Left ventricle myocardium inferior (tissue), 1 donor: ENCODE measurements around the gene COX6A2. TPM values are rescaled to one million over a fixed set of nuclear protein-coding genes. Genes with fewer than 3 reads are reported as not detected.
"Not testable (repeated sequence)": the region's sequence is repeated elsewhere in the genome, so short reads cannot be mapped to it uniquely, and the experiment has no call there.

Source experiments
- DNase-seq: peaks from one replicate; pipeline ENCODE4 v3.0.0-alpha.2; 2020
- H3K27ac ChIP-seq: fragments of 200-600 bp; replicated peaks from 2 replicates; pipeline ENCODE4 v1.8.0; 2021
- H3K27me3 ChIP-seq: fragments of 200-600 bp; 2 replicates; pipeline ENCODE4 v1.8.0; 2021; ENCODE audit warnings: low read depth
- H3K36me3 ChIP-seq: fragments of 200-600 bp; 2 replicates; pipeline ENCODE4 v1.8.0; 2021
- H3K4me1 ChIP-seq: fragments of 200-600 bp; 2 replicates; pipeline ENCODE4 v1.8.0; 2021
- H3K4me3 ChIP-seq: fragments of 200-600 bp; 2 replicates; pipeline ENCODE4 v1.8.0; 2021; ENCODE audit warnings: mild to moderate bottlenecking, moderate library complexity
- H3K9me3 ChIP-seq: fragments of 200-600 bp; replicated peaks from 2 replicates; pipeline ENCODE4 v1.8.0; 2021
- CTCF ChIP-seq: fragments of 200-600 bp; IDR thresholded peaks from 2 replicates; pipeline ENCODE4 v1.8.0; 2021; ENCODE audit warnings: antibody characterized with exemption, mild to moderate bottlenecking, borderline replicate concordance
- intact Hi-C: fragments of 100-400 bp; cut with micrococcal nuclease; formaldehyde crosslinking; loops from one replicate; pipeline ENCODE4 v1.11.0; 2022
- total RNA-seq: library from RNA; stranded (reverse); fragmentation: NEBNext Ultra II Directional; extraction: Animal tissue kit (Norgen Biotek cat#: 25700); gene quantifications from one replicate; pipeline ENCODE4 v1.2.1, GENCODE V29; 2021
- donor health status: DM: no; HTN: yes; CAD: no; lungs with severe emphysema.

Gene COX6A2
- total RNA-seq, 1 donor from 2014 or later = 1,568 TPM

- intact Hi-C loops = loop anchor here (10.0 kb wide), 1 partner anchor 471 kb away; the partner anchor contains the start of gene HSD3B7
- Histone ChIP-seq H3K36me3 (no peaks in the 10 kb centered on the region), H3K4me3 (peak overlapping the region; percentile 6), H3K27ac (no peak overlapping the region), H3K27me3 (no peaks in the 10 kb centered on the region), H3K9me3 (no peaks in the 10 kb centered on the region), H3K4me1 (peaks cover 88% of the 10 kb centered on the region)
- TF ChIP-seq CTCF = peak; percentile 32
- DNase-seq = no peak
Measured at GRCh38 chr16:31455601-31456314, 27.6 kb upstream of the COX6A2 start.

- DNase-seq = no peak
- Histone ChIP-seq H3K4me3 (peak overlapping the region; percentile 14), H3K4me1 (peaks cover 73% of the 10 kb centered on the region), H3K27ac (peak overlapping the region; percentile 72), H3K27me3 (no peaks in the 10 kb centered on the region), H3K36me3 (no peaks in the 10 kb centered on the region), H3K9me3 (no peaks in the 10 kb centered on the region)
- intact Hi-C loops = loop anchor here (10.0 kb wide), 1 partner anchor 469 kb away; the partner anchor contains the start of gene HSD3B7
- TF ChIP-seq CTCF = no peak
Measured at GRCh38 chr16:31453255-31454204, 25.4 kb upstream of the COX6A2 start.

GRCh38 chr16:31452631-31453106 lies 24.5 kb upstream of the COX6A2 start:
- H3K36me3 ChIP-seq = no peaks in the 10 kb centered on the region
- no peaks in the 10 kb centered on the region for H3K27me3 ChIP-seq
- TF ChIP-seq CTCF = no peak
- H3K4me3 ChIP-seq = no peak overlapping the region
- DNase-seq = no peak
- no peaks in the 10 kb centered on the region for H3K9me3 ChIP-seq
- intact Hi-C loops = loop anchor here (10.0 kb wide), 1 partner anchor 468 kb away; the partner anchor contains the start of gene HSD3B7
- peaks cover 64% of the 10 kb centered on the region for H3K4me1 ChIP-seq
- H3K27ac ChIP-seq = peak overlapping the region; percentile 72

GRCh38 chr16:31451681-31452351 lies 23.7 kb upstream of the COX6A2 start:
- H3K36me3 ChIP-seq = no peaks in the 10 kb centered on the region
- peak overlapping the region; percentile 72 for H3K27ac ChIP-seq
- peaks cover 56% of the 10 kb centered on the region for H3K4me1 ChIP-seq
- no peaks in the 10 kb centered on the region for H3K27me3 ChIP-seq
- H3K9me3 ChIP-seq = no peaks in the 10 kb centered on the region
- no peak overlapping the region for H3K4me3 ChIP-seq
- DNase-seq = peak; percentile 46
- intact Hi-C loops = loop anchor here (10.0 kb wide), 1 partner anchor 467 kb away; the partner anchor contains the start of gene HSD3B7
- peak; percentile 66 for TF ChIP-seq CTCF

- intact Hi-C loops = loop anchor here (10.0 kb wide), 1 partner anchor 466 kb away; the partner anchor contains the start of gene HSD3B7
- Histone ChIP-seq H3K4me1 (peaks cover 49% of the 10 kb centered on the region), H3K36me3 (no peaks in the 10 kb centered on the region), H3K27ac (peak overlapping the region; percentile 72), H3K4me3 (no peak overlapping the region), H3K27me3 (no peaks in the 10 kb centered on the region), H3K9me3 (no peaks in the 10 kb centered on the region)
- TF ChIP-seq CTCF = no peak
- DNase-seq = no peak
Measured at GRCh38 chr16:31451201-31451600, 23.0 kb upstream of the COX6A2 start.

GRCh38 chr16:31445931-31446330 lies 17.8 kb upstream of the COX6A2 start:
- H3K9me3 ChIP-seq, H3K27ac ChIP-seq, H3K36me3 ChIP-seq, H3K27me3 ChIP-seq, intact Hi-C loops, DNase-seq, H3K4me3 ChIP-seq: not testable (repeated sequence)
- peaks cover 19% of the 10 kb centered on the region for H3K4me1 ChIP-seq
